ENCODE measurements around the gene ANXA4. TPM values are rescaled to one million over a fixed set of nuclear protein-coding genes. Genes with fewer than 3 reads are reported as not detected.

Gene ANXA4
- total RNA-seq, 4 donors from 2014 or later: 33.3 to 125 (median 99.4) TPM

DNA sequence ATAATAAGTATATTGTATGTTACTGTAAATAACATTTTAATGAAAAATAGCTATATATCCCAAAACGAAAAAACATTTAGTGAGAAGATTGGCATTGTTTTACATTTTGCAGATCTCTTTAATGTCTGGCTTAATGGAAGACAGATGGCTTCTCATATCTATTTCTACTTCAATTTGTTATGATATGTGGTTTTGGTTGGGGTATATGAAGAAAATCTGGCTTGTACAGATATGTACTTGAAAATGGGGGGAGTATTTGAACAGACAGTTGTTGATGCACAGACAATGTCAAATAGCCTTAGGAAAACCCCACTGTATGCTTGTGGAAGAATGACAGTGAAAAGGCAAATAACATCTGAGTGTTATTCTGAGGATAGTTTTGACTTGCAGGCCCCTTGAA, 64.0 kb downstream of the ANXA4 start:
- Histone ChIP-seq H3K4me3 (no peak overlapping the region), H3K27me3 (no peaks in the 10 kb centered on the region), H3K4me1 (no peaks in the 10 kb centered on the region), H3K36me3 (peaks cover 0 to 38% (median 18%) of the 10 kb centered on the region in 4 donors), H3K27ac (no peak overlapping the region), H3K9me3 (no peaks in the 10 kb centered on the region)
- 88 to 94% methylated on average over 1 of the region's 1 CpG for WGBS, 2 donors (ENCODE audit: low coverage in 1 of 2)
- in situ Hi-C loops (cut with MboI; ENCODE audit: low pct_ligation_motif_present in 1 of 4, low pct_unique_long_range_greater_than_20kb in 1 of 4, low sequenced_read_pairs in 3 of 4): loop anchor here (5.0 to 25.0 kb wide), 2 partner anchors 79 to 244 kb away; no protein-coding TSS in a partner anchor
- no peak for DNase-seq
- TF ChIP-seq, protein P1, sequence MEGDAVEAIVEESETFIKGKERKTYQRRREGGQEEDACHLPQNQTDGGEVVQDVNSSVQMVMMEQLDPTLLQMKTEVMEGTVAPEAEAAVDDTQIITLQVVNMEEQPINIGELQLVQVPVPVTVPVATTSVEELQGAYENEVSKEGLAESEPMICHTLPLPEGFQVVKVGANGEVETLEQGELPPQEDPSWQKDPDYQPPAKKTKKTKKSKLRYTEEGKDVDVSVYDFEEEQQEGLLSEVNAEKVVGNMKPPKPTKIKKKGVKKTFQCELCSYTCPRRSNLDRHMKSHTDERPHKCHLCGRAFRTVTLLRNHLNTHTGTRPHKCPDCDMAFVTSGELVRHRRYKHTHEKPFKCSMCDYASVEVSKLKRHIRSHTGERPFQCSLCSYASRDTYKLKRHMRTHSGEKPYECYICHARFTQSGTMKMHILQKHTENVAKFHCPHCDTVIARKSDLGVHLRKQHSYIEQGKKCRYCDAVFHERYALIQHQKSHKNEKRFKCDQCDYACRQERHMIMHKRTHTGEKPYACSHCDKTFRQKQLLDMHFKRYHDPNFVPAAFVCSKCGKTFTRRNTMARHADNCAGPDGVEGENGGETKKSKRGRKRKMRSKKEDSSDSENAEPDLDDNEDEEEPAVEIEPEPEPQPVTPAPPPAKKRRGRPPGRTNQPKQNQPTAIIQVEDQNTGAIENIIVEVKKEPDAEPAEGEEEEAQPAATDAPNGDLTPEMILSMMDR (IDR thresholded peaks at IDR 0.05): no peak
- TF ChIP-seq EP300 (IDR thresholded peaks at IDR 0.05; ENCODE audit: low read depth): no peak
- TF ChIP-seq POLR2A (IDR thresholded peaks at IDR 0.05): no peak
- no peak for TF ChIP-seq POLR2AphosphoS5 (IDR thresholded peaks at IDR 0.05)
- intact Hi-C loops (cut with DNase I; ENCODE audit: low total_unique reads): no loop called here

DNA sequence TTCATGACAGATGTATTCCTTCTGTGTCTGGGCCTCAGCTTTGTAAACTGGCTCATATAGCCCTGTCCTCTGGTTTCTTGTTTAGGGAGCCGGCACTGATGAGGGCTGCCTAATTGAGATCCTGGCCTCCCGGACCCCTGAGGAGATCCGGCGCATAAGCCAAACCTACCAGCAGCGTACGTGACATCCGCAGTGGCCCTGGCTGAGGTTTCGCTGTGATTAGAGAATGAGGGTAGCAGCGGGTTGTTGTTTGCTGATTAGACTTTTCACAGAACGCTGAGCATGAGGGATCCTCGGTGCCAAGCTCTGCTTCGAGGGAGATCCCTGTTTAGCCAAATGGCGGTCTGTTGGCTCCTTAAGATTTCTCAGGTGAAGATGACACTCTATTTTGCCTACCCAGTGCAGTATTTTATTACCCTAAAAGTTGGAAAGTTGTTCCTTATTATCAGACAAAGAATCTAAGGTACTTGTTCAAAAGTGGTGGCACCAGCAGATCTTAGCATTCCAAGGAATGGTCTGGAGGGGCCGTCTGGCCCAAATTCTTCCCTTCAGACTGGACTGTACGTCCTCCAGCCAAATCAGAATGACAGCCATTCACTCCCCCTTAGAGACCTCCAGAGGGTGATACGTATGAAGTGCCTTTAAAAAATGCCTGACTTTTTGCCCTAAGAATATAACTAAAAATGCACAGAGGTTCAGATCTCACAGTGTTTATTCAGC, 66.0 kb downstream of the ANXA4 start:
- DNase-seq: no peak
- no peaks in the 10 kb centered on the region for H3K4me1 ChIP-seq
- intact Hi-C loops (cut with DNase I; ENCODE audit: low total_unique reads): no loop called here
- H3K36me3 ChIP-seq: peaks cover 0 to 56% (median 27%) of the 10 kb centered on the region in 4 donors
- 71 to 96% methylated on average over 1 to 16 of the region's 16 CpGs for WGBS, 2 donors (ENCODE audit: low coverage in 1 of 2)
- no peaks in the 10 kb centered on the region for H3K9me3 ChIP-seq
- TF ChIP-seq, protein P1 (IDR thresholded peaks at IDR 0.05): no peak
- TF ChIP-seq POLR2A (IDR thresholded peaks at IDR 0.05): no peak
- no peak for TF ChIP-seq EP300 (IDR thresholded peaks at IDR 0.05; ENCODE audit: low read depth)
- in situ Hi-C loops (cut with MboI; ENCODE audit: low pct_ligation_motif_present in 1 of 4, low pct_unique_long_range_greater_than_20kb in 1 of 4, low sequenced_read_pairs in 3 of 4): loop anchor here (5.0 to 25.0 kb wide), 2 partner anchors 81 to 246 kb away; no protein-coding TSS in a partner anchor
- no peak overlapping the region for H3K4me3 ChIP-seq
- H3K27ac ChIP-seq: no peak overlapping the region
- H3K27me3 ChIP-seq: no peaks in the 10 kb centered on the region

DNA sequence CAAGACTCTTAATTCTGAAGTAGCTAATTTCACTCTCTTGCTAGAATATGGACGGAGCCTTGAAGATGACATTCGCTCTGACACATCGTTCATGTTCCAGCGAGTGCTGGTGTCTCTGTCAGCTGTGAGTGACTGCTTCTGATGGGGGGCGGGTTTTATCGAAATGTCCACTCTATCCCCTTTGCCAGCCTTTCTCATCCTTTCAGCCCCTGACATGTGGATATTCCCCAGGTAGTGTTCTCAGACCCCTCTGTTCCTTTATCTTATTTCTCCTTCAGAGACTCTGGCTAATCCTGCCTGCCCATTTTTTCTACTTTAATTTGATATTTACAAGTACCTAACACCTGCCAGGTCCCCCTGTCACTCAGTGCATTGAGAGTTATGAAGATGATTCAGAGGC, 68.6 kb downstream of the ANXA4 start:
- intact Hi-C loops (cut with DNase I; ENCODE audit: low total_unique reads): no loop called here

DNA sequence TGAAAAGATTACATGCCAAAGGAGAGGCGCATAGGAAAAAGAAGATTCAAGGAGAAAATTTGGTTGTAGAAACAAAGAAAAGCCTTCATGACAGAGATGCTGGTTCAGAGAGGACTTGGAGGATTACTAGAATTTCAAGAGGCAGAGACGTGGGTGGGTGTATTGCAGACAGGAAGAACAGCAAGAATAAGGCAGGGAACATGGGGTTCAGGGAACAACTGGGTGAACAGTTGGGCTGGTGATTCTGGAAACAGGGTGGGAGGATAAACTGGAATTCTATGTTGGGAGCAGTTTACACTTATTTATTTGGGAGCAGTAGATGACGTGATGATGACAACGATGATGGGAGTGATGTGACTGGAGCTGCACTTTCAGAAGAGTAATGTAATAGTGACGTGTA, 69.1 kb downstream of the ANXA4 start:
- Histone ChIP-seq H3K4me1 (no peaks in the 10 kb centered on the region), H3K27me3 (no peaks in the 10 kb centered on the region), H3K27ac (no peak overlapping the region), H3K36me3 (peaks cover 0 to 47% (median 23%) of the 10 kb centered on the region in 4 donors), H3K4me3 (no peak overlapping the region), H3K9me3 (no peaks in the 10 kb centered on the region)
- intact Hi-C loops (cut with DNase I; ENCODE audit: low total_unique reads) (no loop called here), in situ Hi-C loops (cut with MboI; ENCODE audit: low pct_ligation_motif_present in 1 of 4, low pct_unique_long_range_greater_than_20kb in 1 of 4, low sequenced_read_pairs in 3 of 4) (loop anchor here (5.0 to 25.0 kb wide), 3 partner anchors 84 to 249 kb away; no protein-coding TSS in a partner anchor)
- DNase-seq: no peak
- TF ChIP-seq POLR2AphosphoS5 (IDR thresholded peaks at IDR 0.05) (no peak), POLR2A (IDR thresholded peaks at IDR 0.05) (no peak), EP300 (IDR thresholded peaks at IDR 0.05; ENCODE audit: low read depth) (no peak)
- TF ChIP-seq, protein P1 (IDR thresholded peaks at IDR 0.05): no peak
- 92 to 94% methylated on average over 5 of the region's 5 CpGs for WGBS, 2 donors (ENCODE audit: low coverage in 1 of 2)

More for the DNA sequence above, 68.6 kb downstream of the ANXA4 start:
- peaks cover 0 to 49% (median 23%) of the 10 kb centered on the region in 4 donors for H3K36me3 ChIP-seq
- H3K9me3 ChIP-seq: no peaks in the 10 kb centered on the region
- H3K27ac ChIP-seq: no peak overlapping the region
- TF ChIP-seq EP300 (IDR thresholded peaks at IDR 0.05; ENCODE audit: low read depth) (no peak), POLR2AphosphoS5 (IDR thresholded peaks at IDR 0.05) (no peak), POLR2A (IDR thresholded peaks at IDR 0.05) (no peak)
- TF ChIP-seq, protein P1 (IDR thresholded peaks at IDR 0.05): no peak
- no peak for DNase-seq
- no peak overlapping the region for H3K4me3 ChIP-seq
- H3K4me1 ChIP-seq: no peaks in the 10 kb centered on the region
- H3K27me3 ChIP-seq: no peaks in the 10 kb centered on the region
- 70 to 96% methylated on average over 6 of the region's 6 CpGs for WGBS, 2 donors (ENCODE audit: low coverage in 1 of 2)
- in situ Hi-C loops (cut with MboI; ENCODE audit: low pct_ligation_motif_present in 1 of 4, low pct_unique_long_range_greater_than_20kb in 1 of 4, low sequenced_read_pairs in 3 of 4): loop anchor here (5.0 to 25.0 kb wide), 3 partner anchors 83 to 248 kb away; no protein-coding TSS in a partner anchor
